GM19455 (cell line): ENCODE results near the gene ASS1.

ENCODE experiments used
- ATAC-seq: cut with Tn5 transposase; IDR thresholded peaks from one replicate; pipeline ENCODE4 v1.9.1; 2021; ENCODE audit not compliant: unreplicated experiment

Gene ASS1

GRCh38 chr9:130452835-130453234 is 8.1 kb downstream of the ASS1 start:
- ATAC-seq, result no peak

GRCh38 chr9:130453487-130453886 is 8.7 kb downstream of the ASS1 start:
- no peak for ATAC-seq

GRCh38 chr9:130454096-130454811 is 9.5 kb downstream of the ASS1 start:
- no peak for ATAC-seq

GRCh38 chr9:130454812-130455325 is 10.1 kb downstream of the ASS1 start:
- ATAC-seq, result no peak

- no peak for ATAC-seq
Observed at GRCh38 chr9:130458027-130458803, 13.5 kb downstream of the ASS1 start.

- no peak for ATAC-seq
Observed at GRCh38 chr9:130458804-130459067, 14.0 kb downstream of the ASS1 start.

GRCh38 chr9:130459151-130459550 is 14.4 kb downstream of the ASS1 start:
- no peak for ATAC-seq

- ATAC-seq, result no peak
Observed at GRCh38 chr9:130459941-130460669, 15.3 kb downstream of the ASS1 start.

GRCh38 chr9:130461218-130461630 is 16.5 kb downstream of the ASS1 start:
- ATAC-seq, result no peak

- no peak for ATAC-seq
Observed at GRCh38 chr9:130461731-130462130, 17.0 kb downstream of the ASS1 start.

- ATAC-seq, result no peak
Observed at GRCh38 chr9:130462685-130463540, 18.2 kb downstream of the ASS1 start.

GRCh38 chr9:130463763-130464745 is 19.3 kb downstream of the ASS1 start:
- ATAC-seq, result no peak

GRCh38 chr9:130465383-130466096 is 20.8 kb downstream of the ASS1 start:
- ATAC-seq, result no peak

- ATAC-seq, result no peak
Observed at GRCh38 chr9:130466537-130467217, 21.9 kb downstream of the ASS1 start.

- no peak for ATAC-seq
Observed at GRCh38 chr9:130467316-130467715, 22.6 kb downstream of the ASS1 start.

GRCh38 chr9:130468566-130468965 is 23.8 kb downstream of the ASS1 start:
- ATAC-seq, result no peak

GRCh38 chr9:130470269-130470668 is 25.5 kb downstream of the ASS1 start:
- ATAC-seq, result no peak

- no peak for ATAC-seq
Observed at GRCh38 chr9:130470950-130471349, 26.2 kb downstream of the ASS1 start.
